GM18907 (cell line): Measurements from ENCODE around the gene CTBP2.

ENCODE experiments used
- ATAC-seq: cut with Tn5 transposase; IDR thresholded peaks from one replicate; pipeline ENCODE4 v1.9.1; 2021; ENCODE audit warnings: mild to moderate bottlenecking, moderate library complexity; ENCODE audit not compliant: unreplicated experiment

CTBP2 gene

GRCh38 chr10:125049216-125049881 is 111.0 kb downstream of the CTBP2 start:
- ATAC-seq, result no peak

- ATAC-seq, result peak; percentile 83
Measured at GRCh38 chr10:125048094-125048864, 112.1 kb downstream of the CTBP2 start.

GRCh38 chr10:125043841-125044658 is 116.3 kb downstream of the CTBP2 start:
- no peak for ATAC-seq

GRCh38 chr10:125041856-125042506 is 118.4 kb downstream of the CTBP2 start:
- ATAC-seq, result no peak

GRCh38 chr10:125039354-125039769 is 121.0 kb downstream of the CTBP2 start:
- no peak for ATAC-seq

GRCh38 chr10:125038637-125039036 is 121.7 kb downstream of the CTBP2 start:
- ATAC-seq, result no peak

GRCh38 chr10:125037145-125037877 is 123.1 kb downstream of the CTBP2 start:
- no peak for ATAC-seq

- ATAC-seq, result no peak
Measured at GRCh38 chr10:125035588-125036295, 124.6 kb downstream of the CTBP2 start.

GRCh38 chr10:125035136-125035535 is 125.2 kb downstream of the CTBP2 start:
- no peak for ATAC-seq

GRCh38 chr10:125034675-125035074 is 125.7 kb downstream of the CTBP2 start:
- no peak for ATAC-seq

GRCh38 chr10:125033146-125033924 is 127.0 kb downstream of the CTBP2 start:
- ATAC-seq, result no peak

GRCh38 chr10:125032474-125033020 is 127.8 kb downstream of the CTBP2 start:
- ATAC-seq, result no peak

- ATAC-seq, result no peak
Measured at GRCh38 chr10:125030567-125031197, 129.7 kb downstream of the CTBP2 start.

GRCh38 chr10:125029584-125030242 is 130.7 kb downstream of the CTBP2 start:
- ATAC-seq, result no peak

GRCh38 chr10:125027871-125028869 is 132.2 kb downstream of the CTBP2 start:
- ATAC-seq, result no peak

- no peak for ATAC-seq
Measured at GRCh38 chr10:125026974-125027735, 133.2 kb downstream of the CTBP2 start.
